Spleen (tissue), 7 donors: ENCODE results near the gene REXO4.
"Not testable (repeated sequence)": the region's sequence is repeated elsewhere in the genome, so short reads cannot be mapped to it uniquely, and the experiment has no call there.

Experiments
- CTCF ChIP-seq, 11 experiments: fragments of 200-600 bp in 7 of 11; fragments of 450-650 bp in 4 of 11; sonication (generic) in 4 of 11; IDR thresholded peaks in 8 of 11; conservative IDR thresholded peaks in 3 of 11; 1 replicate in 7 of 11; 2 replicates in 4 of 11; pipeline versions ENCODE4 v1.4.0 to v1.8.0; 2016 to 2021; ENCODE audit warnings: antibody characterized with exemption in 11 of 11, inconsistent platforms in 4 of 11, mild to moderate bottlenecking in 1 of 11
- POLR2A ChIP-seq, 3 donors: fragments of 450-650 bp; IDR thresholded peaks; one replicate each; pipeline ENCODE4 v1.5.1; 2017; ENCODE audit warnings: antibody characterized with exemption in 3 of 3, mild to moderate bottlenecking in 1 of 3
- donor health status: DM: no; HTN: no; CAD: no; lungs with moderate emphysema.
- donor health status: DM: no; HTN: no; CAD: no.
- donor health status: DM: no; HTN: no; CAD: no.

- TF ChIP-seq CTCF (IDR thresholded peaks at IDR 0.05 in 8 of 11, conservative IDR thresholded peaks at IDR 0.05 in 3 of 11); POLR2A (IDR thresholded peaks at IDR 0.05): not testable (repeated sequence)
These were observed 26.4 kb downstream of the REXO4 start for GRCh38 chr9:133391449-133391848.
